ENCODE results near the gene GNAL. TPM values are rescaled to one million over a fixed set of nuclear protein-coding genes. Genes with fewer than 3 reads are reported as not detected.

The GNAL gene
- total and polyA plus RNA-seq, 3 donors from 2014 or later, result 11.6 to 12.8 (median 12.1) TPM

- TF ChIP-seq POLR2A (IDR thresholded peaks at IDR 0.05) (no peak), CTCF (IDR thresholded peaks at IDR 0.05) (no peak)
- WGBS, 2 donors, result 87 to 88% methylated on average over 6 of the region's 6 CpGs
- H3K27ac ChIP-seq, result no peak overlapping the region
Observed at GRCh38 chr18:11667578-11667977, 21.5 kb upstream of the GNAL start.

GRCh38 chr18:11668441-11669169 lies 20.5 kb upstream of the GNAL start:
- H3K27ac ChIP-seq, result no peak overlapping the region
- WGBS, 2 donors, result 50 to 68% methylated on average over 10 of the region's 10 CpGs
- no peak for DNase-seq
- H3K27me3 ChIP-seq, result no peaks in the 10 kb centered on the region
- intact Hi-C loops (cut with DNase I; ENCODE audit: low total_unique reads), result no loop called here
- H3K4me1 ChIP-seq, result no peaks in the 10 kb centered on the region
- no peak overlapping the region for H3K4me3 ChIP-seq
- TF ChIP-seq CTCF (IDR thresholded peaks at IDR 0.05), result no peak
- TF ChIP-seq POLR2A (IDR thresholded peaks at IDR 0.05), result no peak
- no peaks in the 10 kb centered on the region for H3K9me3 ChIP-seq
- no peaks in the 10 kb centered on the region for H3K36me3 ChIP-seq (ENCODE audit: low read depth, missing control alignments)

More at GRCh38 chr18:11667578-11667977, 21.5 kb upstream of the GNAL start:
- no peaks in the 10 kb centered on the region for H3K4me1 ChIP-seq
- no peaks in the 10 kb centered on the region for H3K9me3 ChIP-seq
- no peaks in the 10 kb centered on the region for H3K36me3 ChIP-seq (ENCODE audit: low read depth, missing control alignments)
- no peak overlapping the region for H3K4me3 ChIP-seq
- intact Hi-C loops (cut with DNase I; ENCODE audit: low total_unique reads), result no loop called here
- H3K27me3 ChIP-seq, result no peaks in the 10 kb centered on the region
- DNase-seq, result no peak

- DNase-seq, result no peak
- Histone ChIP-seq H3K36me3 (ENCODE audit: low read depth, missing control alignments) (no peaks in the 10 kb centered on the region), H3K27ac (no peak overlapping the region), H3K9me3 (no peaks in the 10 kb centered on the region), H3K4me3 (no peak overlapping the region), H3K4me1 (no peaks in the 10 kb centered on the region), H3K27me3 (no peaks in the 10 kb centered on the region)
- no peak for TF ChIP-seq POLR2A (IDR thresholded peaks at IDR 0.05)
- TF ChIP-seq CTCF (IDR thresholded peaks at IDR 0.05), result no peak
- 80 to 81% methylated on average over 11 to 14 of the region's 14 CpGs for WGBS, 2 donors
- intact Hi-C loops (cut with DNase I; ENCODE audit: low total_unique reads), result no loop called here
Observed at GRCh38 chr18:11669271-11669947, 19.7 kb upstream of the GNAL start.

GRCh38 chr18:11669948-11670275 lies 19.2 kb upstream of the GNAL start:
- WGBS, 2 donors, result 74 to 80% methylated on average over 10 of the region's 10 CpGs
- no peak for DNase-seq
- intact Hi-C loops (cut with DNase I; ENCODE audit: low total_unique reads), result no loop called here
- Histone ChIP-seq H3K27ac (no peak overlapping the region), H3K4me3 (no peak overlapping the region), H3K27me3 (no peaks in the 10 kb centered on the region), H3K9me3 (no peaks in the 10 kb centered on the region), H3K36me3 (ENCODE audit: low read depth, missing control alignments) (no peaks in the 10 kb centered on the region), H3K4me1 (no peaks in the 10 kb centered on the region)
- TF ChIP-seq CTCF (IDR thresholded peaks at IDR 0.05) (no peak), POLR2A (IDR thresholded peaks at IDR 0.05) (no peak)

Measured in testis (tissue), 3 donors.